K562 (cell line): ENCODE results near the gene PSMD7. TPM values are rescaled to one million over a fixed set of nuclear protein-coding genes. Genes with fewer than 3 reads are reported as not detected.
A peak's percentile ranks its signal among the peaks of the same experiment; 100 is the strongest.

ENCODE experiments used
- ATAC-seq: fragments of 200-7000 bp; cut with Tn5 transposase; 3 replicates; pipeline ENCODE4 v1.9.1; 2020; ENCODE audit warnings: moderate library complexity
- BruUV-seq: library from RNA; stranded (reverse); fragments of 400-500 nt; replicated peaks from 2 replicates; lab custom pipeline; 2021; lab: Mats Ljungman, UMichigan
- CTCF ChIA-PET: fragments of 300-600 bp; formaldehyde crosslinking; extraction: SDS; loops from one replicate; lab custom pipeline; 2021; ENCODE audit warnings: low intra/inter-chr PET ratio; lab: Yijun Ruan, JAX
- POLR2A ChIA-PET: fragments of 300-600, 350-650 bp; sonication (Branson Sonifier 250); formaldehyde crosslinking; extraction: SDS; loops from one replicate; lab custom pipeline; 2021; ENCODE audit warnings: antibody characterized with exemption, inconsistent platforms; lab: Yijun Ruan, JAX
- DNase-seq, 4 experiments: peaks; one replicate each; pipeline versions ENCODE4 v3.0.0 to v3.0.0-alpha.2; 2011 to 2018; ENCODE audit warnings: low spot score in 3 of 4, mixed read lengths in 3 of 4; ENCODE audit errors: extremely low read depth in 1 of 4
- FAIRE-seq: peaks from 2 replicates; lab custom pipeline; 2011; peaks lifted over from hg19 to GRCh38; lab: Jason Lieb, UNC
- H2AFZ ChIP-seq: 2 replicates; pipeline ENCODE4 v1.6.0; 2011; ENCODE audit warnings: low read depth, low read length, control low read depth, inconsistent platforms
- H3K27ac ChIP-seq: fragments of 200-600 bp; 3 replicates; pipeline ENCODE4 v1.8.0; 2011; ENCODE audit warnings: low read depth, mild to moderate bottlenecking, control low read depth, inconsistent platforms, low read length, moderate library complexity, mixed read lengths; ENCODE audit errors: extremely low read depth
- H3K27me3 ChIP-seq, 2 experiments: fragments of 300-600 bp in 1 of 2; 2 replicates in 1 of 2; 3 replicates in 1 of 2; pipeline versions ENCODE4 v1.6.0 to v1.8.0; 2011; ENCODE audit warnings: inconsistent platforms in 2 of 2, low read length in 2 of 2, mild to moderate bottlenecking in 1 of 2, mixed read lengths in 1 of 2, moderate library complexity in 1 of 2; ENCODE audit not compliant: control insufficient read depth in 2 of 2, insufficient read depth in 2 of 2
- H3K36me3 ChIP-seq: fragments of 300-600 bp; 3 replicates; pipeline ENCODE4 v1.8.0; 2011; ENCODE audit warnings: mild to moderate bottlenecking, low read length, inconsistent platforms; ENCODE audit not compliant: control insufficient read depth, insufficient read depth
- H3K4me1 ChIP-seq, 2 experiments: fragments of 200-600 bp in 1 of 2; replicated peaks in 1 of 2; 2 replicates in 1 of 2; 3 replicates in 1 of 2; pipeline versions ENCODE4 v1.5.1 to v1.8.0; 2011; ENCODE audit warnings: inconsistent platforms in 2 of 2, low read length in 2 of 2, mild to moderate bottlenecking in 1 of 2, mixed read lengths in 1 of 2, moderate library complexity in 1 of 2; ENCODE audit not compliant: control insufficient read depth in 2 of 2, insufficient read depth in 2 of 2
- H3K4me2 ChIP-seq: 2 replicates; pipeline ENCODE4 v1.6.1; 2011; ENCODE audit warnings: low read length, control low read depth, inconsistent platforms, mixed read lengths; ENCODE audit not compliant: insufficient read depth
- H3K4me3 ChIP-seq: fragments of 200-600 bp; sonication (generic), shearing (Covaris generic); 2 replicates; pipeline ENCODE4 v1.5.1; 2016; ENCODE audit warnings: control low read depth, inconsistent platforms
- H3K79me2 ChIP-seq: fragments of 200-600 bp; 3 replicates; pipeline ENCODE4 v1.8.0; 2011; ENCODE audit warnings: low read length, inconsistent platforms; ENCODE audit not compliant: control insufficient read depth, insufficient read depth
- H3K9ac ChIP-seq, 2 experiments: 2 replicates each; pipeline versions ENCODE4 v1.6.0 to v1.6.1; 2011; ENCODE audit warnings: low read depth in 2 of 2, low read length in 2 of 2, control low read depth in 1 of 2, inconsistent platforms in 1 of 2, mild to moderate bottlenecking in 1 of 2, mixed read lengths in 1 of 2; ENCODE audit not compliant: insufficient read depth in 1 of 2
- H3K9me1 ChIP-seq: one replicate; pipeline ENCODE4 v1.6.0; 2011; ENCODE audit warnings: inconsistent platforms, mild to moderate bottlenecking, low read length, moderate library complexity; ENCODE audit not compliant: control insufficient read depth, insufficient read depth
- H3K9me3 ChIP-seq: replicated peaks from 2 replicates; pipeline ENCODE4 v1.5.1; 2011; ENCODE audit warnings: low read depth, low read length, inconsistent platforms; ENCODE audit not compliant: control insufficient read depth, insufficient read depth
- H4K20me1 ChIP-seq: replicated peaks from 2 replicates; pipeline ENCODE4 v1.6.1; 2011; ENCODE audit warnings: low read length, inconsistent platforms, mixed read lengths; ENCODE audit not compliant: control insufficient read depth, insufficient read depth
- ARID1B ChIP-seq: fragments of 450-650 bp; IDR thresholded peaks from 2 replicates; pipeline ENCODE4 v1.6.1; 2016; ENCODE audit warnings: antibody characterized with exemption, mild to moderate bottlenecking, inconsistent platforms
- CBFA2T2 ChIP-seq: fragments of 450-650 bp; conservative IDR thresholded peaks from 2 replicates; pipeline ENCODE4 v1.6.1; 2017; ENCODE audit warnings: mild to moderate bottlenecking
- CBFA2T3 ChIP-seq: fragments of 450-650 bp; IDR thresholded peaks from 2 replicates; pipeline ENCODE4 v1.6.1; 2017
- CTBP1 ChIP-seq: fragments of 450-650 bp; IDR thresholded peaks from 2 replicates; pipeline ENCODE4 v1.6.1; 2016; ENCODE audit warnings: borderline replicate concordance
- HNRNPH1 ChIP-seq: fragments of 200-400 bp; formaldehyde crosslinking; optimal IDR thresholded peaks from 2 replicates; pipeline ENCODE3; 2017; ENCODE audit warnings: low read depth, mild to moderate bottlenecking, low read length, moderate library complexity
- L3MBTL2 ChIP-seq: fragments of 450-650 bp; IDR thresholded peaks from 2 replicates; pipeline ENCODE4 v1.6.1; 2016; ENCODE audit warnings: mild to moderate bottlenecking, moderate library complexity
- SAFB ChIP-seq: fragments of 200-400 bp; formaldehyde crosslinking; IDR thresholded peaks from 2 replicates; pipeline ENCODE4 v1.6.1; 2017; ENCODE audit warnings: low read depth, low read length, borderline replicate concordance
- TAL1 ChIP-seq: fragments of 450-650 bp; IDR thresholded peaks from 2 replicates; pipeline ENCODE4 v1.6.1; 2016; ENCODE audit warnings: mild to moderate bottlenecking
- TCF3 ChIP-seq: sonication (generic); formaldehyde crosslinking; IDR thresholded peaks from 2 replicates; pipeline ENCODE4 v1.4.0; 2020; ENCODE audit warnings: mild to moderate bottlenecking, missing genetic modification reagents
- TEAD4 ChIP-seq, 2 experiments: sonication (generic) in 1 of 2; formaldehyde crosslinking in 1 of 2; IDR thresholded peaks; 2 replicates each; pipeline versions ENCODE4 v1.6.1 to v1.8.0; 2012 to 2022; ENCODE audit warnings: borderline replicate concordance in 1 of 2, inconsistent platforms in 1 of 2, low read length in 1 of 2, mild to moderate bottlenecking in 1 of 2, missing genetic modification reagents in 1 of 2
- WGBS: fragments of 100-300 bp; shearing (Covaris generic); methylation state at CpG from one replicate; pipeline ENCODE4 v1.1.6; 2016; ENCODE audit warnings: low coverage, mixed read lengths; ENCODE audit not compliant: insufficient coverage; ENCODE audit errors: missing lambda C conversion rate; 5-methylcytosine and 5-hydroxymethylcytosine counted together
- in situ Hi-C: fragments of 300-500 bp; cut with MboI; formaldehyde crosslinking; loops from 4 replicates; pipeline ENCODE4 v1.15.0; 2018; ENCODE audit warnings: inconsistent platforms, mixed read lengths
- intact Hi-C: fragments of 100-400 bp; cut with micrococcal nuclease; formaldehyde crosslinking; loops from 2 replicates; pipeline ENCODE4 v1.14.2; 2022
- polyA plus RNA-seq, 8 experiments: library from polyadenylated mRNA; depleted of rRNA in 4 of 8; stranded (reverse) in 5 of 8; unstranded in 3 of 8; fragments of >200 nt; fragmentation: Nextera tagmentation in 2 of 8; fragmentation: Illumina TruSeq in 1 of 8; extraction: Ambion mirVana in 2 of 8; extraction: Trizol in 1 of 8; gene quantifications; 2 replicates each; pipeline versions ENCODE4 v1.2.1 to v1.2.3, GENCODE V29; 2011 to 2014; ENCODE audit warnings: inconsistent platforms in 1 of 8, missing spikeins in 1 of 8
- total RNA-seq, 7 experiments: library from RNA; depleted of rRNA in 6 of 7; stranded (reverse); fragments of >200 nt in 6 of 7; fragmentation: Illumina TruSeq in 2 of 7; extraction: Trizol in 2 of 7; gene quantifications; 2 replicates each; pipeline versions ENCODE4 v1.2.1 to v1.2.3, GENCODE V29; 2011 to 2021; ENCODE audit warnings: low replicate concordance in 1 of 7
- TF ChIP-seq, protein P1 (sequence below): fragments of 450-650 bp; IDR thresholded peaks from 2 replicates; pipeline ENCODE4 v1.6.1; 2016; ENCODE audit warnings: low read depth

The PSMD7 gene
- total and polyA plus RNA-seq, 9 of the 15 experiments (the other 6 are each of a cell fraction or from before 2014, with no cell fraction given), result 100 to 226 (median 156) TPM

DNA sequence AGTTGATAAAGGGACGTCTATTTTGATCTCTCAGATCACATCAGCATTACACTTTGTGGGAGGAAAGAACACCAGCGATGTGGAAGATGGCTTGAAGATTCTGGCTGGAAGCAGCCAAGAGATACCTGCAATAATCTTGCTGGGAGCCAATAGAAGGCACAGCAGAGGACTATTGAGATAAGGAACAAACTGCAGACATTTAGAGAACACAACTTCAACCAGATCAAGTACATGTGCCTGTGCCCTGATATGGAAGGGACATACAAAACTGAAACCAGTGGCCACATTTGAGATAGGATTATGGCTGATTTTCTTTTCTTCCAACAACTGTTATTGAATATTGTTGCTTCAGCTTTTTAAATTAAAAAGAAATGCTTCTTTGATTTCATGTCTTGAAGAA is 18.6 kb upstream of the PSMD7 start:
- Histone ChIP-seq H3K9ac (no peak overlapping the region), H3K4me2 (no peak overlapping the region), H2AFZ (no peak overlapping the region), H3K36me3 (no peaks in the 10 kb centered on the region), H3K9me1 (no peaks in the 10 kb centered on the region), H3K4me1 (peaks cover 6 to 9% of the 10 kb centered on the region in 2 experiments; a peak in 4 of 5 replicates), H3K4me3 (no peak overlapping the region), H3K27me3 (peaks cover 0 to 6% of the 10 kb centered on the region in 2 experiments; a peak in 4 of 5 replicates), H3K27ac (no peak overlapping the region), H4K20me1 (no peaks in the 10 kb centered on the region), H3K79me2 (no peaks in the 10 kb centered on the region), H3K9me3 (no peaks in the 10 kb centered on the region)
- FAIRE-seq (no peak), ATAC-seq (no peak), DNase-seq (peak in 1 of 4 experiments; percentile 16)
- in situ Hi-C loops (no loop called here), intact Hi-C loops (loop anchor here (10.0 kb wide), 1 partner anchor 563 kb away; no protein-coding TSS in a partner anchor)
- no TSS peak for BruUV-seq
- POLR2A ChIA-PET, result interaction anchor here (0.9 kb wide), 1 partner anchor 13 kb away, joined by 3 read pairs; no protein-coding TSS in a partner anchor
- CTCF ChIA-PET, result no interaction called here
- 0% methylated on average over 2 of the region's 2 CpGs for WGBS
- TF ChIP-seq CTBP1 (peak; percentile 25; the same call in 1 of the 2 replicates), CBFA2T2 (peak; percentile 19; the same call in 1 of the 2 replicates), ARID1B (peak; percentile 21; the same call in 1 of the 2 replicates), CBFA2T3 (peak; percentile 50), TEAD4 (IDR thresholded peaks at IDR 0.05; ENCODE audit: low read length) (0 out of 2 replicates have a peak, but pooled peaks have one; percentile 31), TEAD4 (CRISPR knock-in tag; IDR thresholded peaks at IDR 0.05; ENCODE audit: borderline replicate concordance) (no peak), TCF3 (0 out of 2 replicates have a peak, but pooled peaks have one; percentile 25), L3MBTL2 (peak; percentile 43), HNRNPH1 (no peak), SAFB (no peak), TAL1 (peak; percentile 40; the same call in 1 of the 2 replicates)
- TF ChIP-seq, protein P1, sequence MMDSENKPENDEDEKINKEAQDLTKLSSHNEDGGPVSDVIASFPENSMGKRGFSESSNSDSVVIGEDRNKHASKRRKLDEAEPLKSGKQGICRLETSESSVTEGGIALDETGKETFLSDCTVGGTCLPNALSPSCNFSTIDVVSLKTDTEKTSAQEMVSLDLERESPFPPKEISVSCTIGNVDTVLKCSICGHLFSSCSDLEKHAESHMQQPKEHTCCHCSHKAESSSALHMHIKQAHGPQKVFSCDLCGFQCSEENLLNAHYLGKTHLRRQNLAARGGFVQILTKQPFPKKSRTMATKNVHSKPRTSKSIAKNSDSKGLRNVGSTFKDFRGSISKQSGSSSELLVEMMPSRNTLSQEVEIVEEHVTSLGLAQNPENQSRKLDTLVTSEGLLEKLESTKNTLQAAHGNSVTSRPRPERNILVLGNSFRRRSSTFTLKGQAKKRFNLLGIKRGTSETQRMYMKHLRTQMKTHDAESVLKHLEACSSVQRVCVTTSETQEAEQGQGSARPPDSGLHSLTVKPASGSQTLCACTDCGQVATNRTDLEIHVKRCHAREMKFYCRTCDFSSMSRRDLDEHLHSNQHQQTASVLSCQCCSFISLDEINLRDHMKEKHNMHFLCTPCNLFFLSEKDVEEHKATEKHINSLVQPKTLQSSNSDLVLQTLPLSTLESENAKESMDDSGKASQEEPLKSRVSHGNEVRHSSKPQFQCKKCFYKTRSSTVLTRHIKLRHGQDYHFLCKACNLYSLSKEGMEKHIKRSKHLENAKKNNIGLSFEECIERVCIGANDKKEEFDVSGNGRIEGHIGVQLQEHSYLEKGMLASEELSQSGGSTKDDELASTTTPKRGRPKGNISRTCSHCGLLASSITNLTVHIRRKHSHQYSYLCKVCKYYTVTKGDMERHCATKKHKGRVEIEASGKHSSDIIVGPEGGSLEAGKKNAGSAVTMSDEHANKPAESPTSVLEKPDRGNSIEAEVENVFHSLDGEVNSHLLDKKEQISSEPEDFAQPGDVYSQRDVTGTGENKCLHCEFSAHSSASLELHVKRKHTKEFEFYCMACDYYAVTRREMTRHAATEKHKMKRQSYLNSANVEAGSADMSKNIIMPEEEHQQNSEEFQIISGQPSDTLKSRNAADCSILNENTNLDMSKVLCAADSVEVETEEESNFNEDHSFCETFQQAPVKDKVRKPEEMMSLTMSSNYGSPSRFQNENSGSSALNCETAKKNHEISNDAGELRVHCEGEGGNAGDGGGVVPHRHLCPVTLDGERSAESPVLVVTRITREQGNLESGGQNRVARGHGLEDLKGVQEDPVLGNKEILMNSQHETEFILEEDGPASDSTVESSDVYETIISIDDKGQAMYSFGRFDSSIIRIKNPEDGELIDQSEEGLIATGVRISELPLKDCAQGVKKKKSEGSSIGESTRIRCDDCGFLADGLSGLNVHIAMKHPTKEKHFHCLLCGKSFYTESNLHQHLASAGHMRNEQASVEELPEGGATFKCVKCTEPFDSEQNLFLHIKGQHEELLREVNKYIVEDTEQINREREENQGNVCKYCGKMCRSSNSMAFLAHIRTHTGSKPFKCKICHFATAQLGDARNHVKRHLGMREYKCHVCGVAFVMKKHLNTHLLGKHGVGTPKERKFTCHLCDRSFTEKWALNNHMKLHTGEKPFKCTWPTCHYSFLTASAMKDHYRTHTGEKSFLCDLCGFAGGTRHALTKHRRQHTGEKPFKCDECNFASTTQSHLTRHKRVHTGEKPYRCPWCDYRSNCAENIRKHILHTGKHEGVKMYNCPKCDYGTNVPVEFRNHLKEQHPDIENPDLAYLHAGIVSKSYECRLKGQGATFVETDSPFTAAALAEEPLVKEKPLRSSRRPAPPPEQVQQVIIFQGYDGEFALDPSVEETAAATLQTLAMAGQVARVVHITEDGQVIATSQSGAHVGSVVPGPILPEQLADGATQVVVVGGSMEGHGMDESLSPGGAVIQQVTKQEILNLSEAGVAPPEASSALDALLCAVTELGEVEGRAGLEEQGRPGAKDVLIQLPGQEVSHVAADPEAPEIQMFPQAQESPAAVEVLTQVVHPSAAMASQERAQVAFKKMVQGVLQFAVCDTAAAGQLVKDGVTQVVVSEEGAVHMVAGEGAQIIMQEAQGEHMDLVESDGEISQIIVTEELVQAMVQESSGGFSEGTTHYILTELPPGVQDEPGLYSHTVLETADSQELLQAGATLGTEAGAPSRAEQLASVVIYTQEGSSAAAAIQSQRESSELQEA, result no peak
